WERI-Rb-1 (cell line): ENCODE measurements around the gene PCNX2.

Experiments used
- DNase-seq: peaks from one replicate; pipeline ENCODE4 v3.0.0-alpha.2; 2020
- H3K27ac ChIP-seq: fragments of 250-450 bp; sonication (Bioruptor Pico); 2 replicates; pipeline ENCODE4 v1.5.1; 2020; ENCODE audit warnings: mild to moderate bottlenecking, moderate library complexity
- H3K27me3 ChIP-seq: fragments of 250-450 bp; sonication (Bioruptor Pico); 2 replicates; pipeline ENCODE4 v1.5.1; 2021; ENCODE audit warnings: mild to moderate bottlenecking, low read depth, moderate library complexity; ENCODE audit not compliant: insufficient read depth, severe bottlenecking
- H3K36me3 ChIP-seq: fragments of 250-450 bp; sonication (Bioruptor Pico); 2 replicates; pipeline ENCODE4 v1.5.1; 2020; ENCODE audit warnings: mild to moderate bottlenecking, moderate library complexity
- H3K4me3 ChIP-seq: 2 replicates; pipeline ENCODE4 v1.5.1; 2011; ENCODE audit warnings: low read depth, mild to moderate bottlenecking, control low read depth, low read length
- H3K9me3 ChIP-seq: fragments of 250-450 bp; sonication (Bioruptor Pico); 2 replicates; pipeline ENCODE4 v1.5.1; 2021; ENCODE audit warnings: mild to moderate bottlenecking, moderate library complexity; ENCODE audit not compliant: severe bottlenecking
- CTCF ChIP-seq: IDR thresholded peaks from 2 replicates; pipeline ENCODE4 v1.5.1; 2011; ENCODE audit warnings: low read depth, mild to moderate bottlenecking, control low read depth, inconsistent platforms, low read length

PCNX2 gene

GRCh38 chr1:233193741-233194140 lies 101.8 kb downstream of the PCNX2 start:
- Histone ChIP-seq H3K36me3 (no peaks in the 10 kb centered on the region), H3K27ac (no peak overlapping the region), H3K4me3 (no peak overlapping the region), H3K27me3 (no peaks in the 10 kb centered on the region), H3K9me3 (peaks cover 2% of the 10 kb centered on the region)
- no peak for DNase-seq
- no peak for TF ChIP-seq CTCF

- Histone ChIP-seq H3K27me3 (no peaks in the 10 kb centered on the region), H3K36me3 (no peaks in the 10 kb centered on the region), H3K4me3 (no peak overlapping the region), H3K9me3 (peaks cover 2% of the 10 kb centered on the region), H3K27ac (no peak overlapping the region)
- no peak for DNase-seq
- no peak for TF ChIP-seq CTCF
Observed at GRCh38 chr1:233190987-233191386, 104.5 kb downstream of the PCNX2 start.

- no peak for TF ChIP-seq CTCF
- Histone ChIP-seq H3K9me3 (no peaks in the 10 kb centered on the region), H3K27me3 (no peaks in the 10 kb centered on the region), H3K4me3 (no peak overlapping the region), H3K27ac (no peak overlapping the region), H3K36me3 (no peaks in the 10 kb centered on the region)
- no peak for DNase-seq
Observed at GRCh38 chr1:233189526-233189925, 106.0 kb downstream of the PCNX2 start.

GRCh38 chr1:233188061-233188460 lies 107.5 kb downstream of the PCNX2 start:
- H3K27me3 ChIP-seq, result no peaks in the 10 kb centered on the region
- H3K9me3 ChIP-seq, result no peaks in the 10 kb centered on the region
- no peak for DNase-seq

GRCh38 chr1:233183226-233184020 lies 112.1 kb downstream of the PCNX2 start:
- Histone ChIP-seq H3K4me3 (no peak overlapping the region), H3K27ac (no peak overlapping the region), H3K36me3 (no peaks in the 10 kb centered on the region; the same call in 1 of the 2 replicates), H3K9me3 (peaks cover 3% of the 10 kb centered on the region), H3K27me3 (no peaks in the 10 kb centered on the region)
- DNase-seq, result no peak
- no peak for TF ChIP-seq CTCF

More at GRCh38 chr1:233188061-233188460, 107.5 kb downstream of the PCNX2 start:
- Histone ChIP-seq H3K27ac (no peak overlapping the region), H3K36me3 (no peaks in the 10 kb centered on the region), H3K4me3 (no peak overlapping the region)
- TF ChIP-seq CTCF, result no peak

- no peak for TF ChIP-seq CTCF
- Histone ChIP-seq H3K27ac (no peak overlapping the region), H3K27me3 (no peaks in the 10 kb centered on the region), H3K9me3 (peaks cover 11% of the 10 kb centered on the region), H3K36me3 (peaks cover 3% of the 10 kb centered on the region), H3K4me3 (no peak overlapping the region)
- no peak for DNase-seq
Observed at GRCh38 chr1:233182587-233182986, 112.9 kb downstream of the PCNX2 start.
